ENCODE measurements around the gene EXOC2.

The EXOC2 gene

GRCh38 chr6:513961-514360, 179.0 kb downstream of the EXOC2 start:
- no peak for DNase-seq

GRCh38 chr6:513058-513457, 179.9 kb downstream of the EXOC2 start:
- no peak for DNase-seq

- no peak for DNase-seq
Observed at GRCh38 chr6:511488-512137, 181.3 kb downstream of the EXOC2 start.

GRCh38 chr6:509676-510075, 183.3 kb downstream of the EXOC2 start:
- DNase-seq: no peak

- DNase-seq: no peak
Observed at GRCh38 chr6:508614-509013, 184.3 kb downstream of the EXOC2 start.

- DNase-seq: no peak
Observed at GRCh38 chr6:508006-508405, 184.9 kb downstream of the EXOC2 start.

- no peak for DNase-seq
Observed at GRCh38 chr6:506920-507622, 185.9 kb downstream of the EXOC2 start.

- no peak for DNase-seq
Observed at GRCh38 chr6:506508-506907, 186.4 kb downstream of the EXOC2 start.

GRCh38 chr6:505374-505773, 187.6 kb downstream of the EXOC2 start:
- no peak for DNase-seq

- DNase-seq: no peak
Observed at GRCh38 chr6:504446-504980, 188.4 kb downstream of the EXOC2 start.

- DNase-seq: no peak
Observed at GRCh38 chr6:503610-504362, 189.2 kb downstream of the EXOC2 start.

- DNase-seq: no peak
Observed at GRCh38 chr6:502761-503160, 190.2 kb downstream of the EXOC2 start.

- DNase-seq: peak in 1 of 4 experiments; percentile 22
Observed at GRCh38 chr6:501891-502601, 190.9 kb downstream of the EXOC2 start.

- DNase-seq: no peak
Observed at GRCh38 chr6:499617-500016, 193.3 kb downstream of the EXOC2 start.

- no peak for DNase-seq
Observed at GRCh38 chr6:498795-499231, 194.1 kb downstream of the EXOC2 start.

- DNase-seq: no peak
Observed at GRCh38 chr6:497258-497657, 195.7 kb downstream of the EXOC2 start.

- no peak for DNase-seq
Observed at GRCh38 chr6:496649-497048, 196.3 kb downstream of the EXOC2 start.

- no peak for DNase-seq
Observed at GRCh38 chr6:494394-494793, 198.5 kb downstream of the EXOC2 start.

GRCh38 chr6:493840-494239, 199.1 kb downstream of the EXOC2 start:
- DNase-seq: no peak

- no peak for DNase-seq
Observed at GRCh38 chr6:492816-493414, 200.0 kb downstream of the EXOC2 start.

GRCh38 chr6:492178-492577, 200.8 kb downstream of the EXOC2 start:
- DNase-seq: no peak

GRCh38 chr6:491233-491632, 201.7 kb downstream of the EXOC2 start:
- no peak for DNase-seq

Data from activated CD4-positive, CD25-positive, alpha-beta regulatory T cell (primary cell).